Measurements from ENCODE around the gene NOX5. TPM values are rescaled to one million over a fixed set of nuclear protein-coding genes. Genes with fewer than 3 reads are reported as not detected.
A peak's percentile ranks its signal among the peaks of the same experiment; 100 is the strongest.

NOX5 gene
- total RNA-seq, 4 donors from 2014 or later = 1.6 TPM; not detected in 3

- no peak overlapping the region for H3K27ac ChIP-seq
- H3K27me3 ChIP-seq = no peaks in the 10 kb centered on the region
- no peak overlapping the region for H3K4me3 ChIP-seq
- H3K4me1 ChIP-seq = peaks cover 26% of the 10 kb centered on the region
- H3K9me3 ChIP-seq = no peaks in the 10 kb centered on the region
- no peak for DNase-seq (ENCODE audit: low spot score in 2 of 2)
- no peaks in the 10 kb centered on the region for H3K36me3 ChIP-seq
- 46% methylated on average over 8 of the region's 8 CpGs for WGBS
- no peak for TF ChIP-seq EP300 (IDR thresholded peaks at IDR 0.05)
- no peak for TF ChIP-seq POLR2A (IDR thresholded peaks at IDR 0.05)
- no peak for TF ChIP-seq POLR2AphosphoS5 (IDR thresholded peaks at IDR 0.05)
Measured at GRCh38 chr15:69080295-69081248, 66.1 kb downstream of the NOX5 start.

GRCh38 chr15:69081310-69082004 lies 67.0 kb downstream of the NOX5 start:
- Histone ChIP-seq H3K36me3 (no peaks in the 10 kb centered on the region), H3K27ac (peak overlapping the region; percentile 67), H3K4me3 (no peak overlapping the region), H3K4me1 (peaks cover 24% of the 10 kb centered on the region), H3K27me3 (no peaks in the 10 kb centered on the region), H3K9me3 (no peaks in the 10 kb centered on the region)
- peak in 1 of 2 donors; percentile 81 for DNase-seq (ENCODE audit: low spot score in 2 of 2)
- 27% methylated on average over 10 of the region's 10 CpGs for WGBS
- TF ChIP-seq CTCF (IDR thresholded peaks at IDR 0.05) = no peak
- TF ChIP-seq POLR2A (IDR thresholded peaks at IDR 0.05) = no peak
- no peak for TF ChIP-seq EP300 (IDR thresholded peaks at IDR 0.05)
- no peak for TF ChIP-seq POLR2AphosphoS5 (IDR thresholded peaks at IDR 0.05)

- H3K4me1 ChIP-seq = peaks cover 25% of the 10 kb centered on the region
- no peaks in the 10 kb centered on the region for H3K27me3 ChIP-seq
- DNase-seq (ENCODE audit: low spot score in 2 of 2) = no peak
- TF ChIP-seq POLR2A (IDR thresholded peaks at IDR 0.05) (no peak), EP300 (IDR thresholded peaks at IDR 0.05) (no peak), CTCF (IDR thresholded peaks at IDR 0.05) (no peak), POLR2AphosphoS5 (IDR thresholded peaks at IDR 0.05) (no peak)
- H3K9me3 ChIP-seq = no peaks in the 10 kb centered on the region
- no peaks in the 10 kb centered on the region for H3K36me3 ChIP-seq
- 45% methylated on average over 3 of the region's 3 CpGs for WGBS
- H3K4me3 ChIP-seq = no peak overlapping the region
- H3K27ac ChIP-seq = peak overlapping the region; percentile 67
Measured at GRCh38 chr15:69082021-69082502, 67.6 kb downstream of the NOX5 start.

- no peak for DNase-seq (ENCODE audit: low spot score in 2 of 2)
- no peaks in the 10 kb centered on the region for H3K36me3 ChIP-seq
- peak overlapping the region; percentile 67 for H3K27ac ChIP-seq
- WGBS = 62% methylated on average over 3 of the region's 3 CpGs
- no peaks in the 10 kb centered on the region for H3K9me3 ChIP-seq
- H3K4me3 ChIP-seq = no peak overlapping the region
- H3K4me1 ChIP-seq = peaks cover 29% of the 10 kb centered on the region
- no peaks in the 10 kb centered on the region for H3K27me3 ChIP-seq
- no peak for TF ChIP-seq POLR2AphosphoS5 (IDR thresholded peaks at IDR 0.05)
- no peak for TF ChIP-seq POLR2A (IDR thresholded peaks at IDR 0.05)
- TF ChIP-seq CTCF (IDR thresholded peaks at IDR 0.05) = no peak
- TF ChIP-seq EP300 (IDR thresholded peaks at IDR 0.05) = no peak
Measured at GRCh38 chr15:69082554-69082953, 68.1 kb downstream of the NOX5 start.

GRCh38 chr15:69084404-69085030 lies 70.0 kb downstream of the NOX5 start:
- Histone ChIP-seq H3K36me3 (no peaks in the 10 kb centered on the region), H3K4me1 (peaks cover 29% of the 10 kb centered on the region), H3K27ac (no peak overlapping the region), H3K27me3 (no peaks in the 10 kb centered on the region), H3K9me3 (no peaks in the 10 kb centered on the region), H3K4me3 (no peak overlapping the region)
- 72% methylated on average over 2 of the region's 2 CpGs for WGBS
- DNase-seq (ENCODE audit: low spot score in 2 of 2) = no peak
- TF ChIP-seq CTCF (IDR thresholded peaks at IDR 0.05) = no peak
- TF ChIP-seq EP300 (IDR thresholded peaks at IDR 0.05) = no peak
- TF ChIP-seq POLR2A (IDR thresholded peaks at IDR 0.05) = no peak
- TF ChIP-seq POLR2AphosphoS5 (IDR thresholded peaks at IDR 0.05) = no peak
